ENCODE results near the gene GUCA2B.

The GUCA2B gene

GRCh38 chr1:42152907-42153600 lies at the start of gene GUCA2B:
Gene GUCA2B (plus strand): TSS chr1:42153410. CDS start chr1:42153451, 41 bp downstream.
- no peak for DNase-seq (ENCODE audit: low read depth)

- DNase-seq (ENCODE audit: low read depth), result no peak
These were observed 48.2 kb upstream of the GUCA2B start for GRCh38 chr1:42105025-42105424.

- no peak for DNase-seq (ENCODE audit: low read depth)
These were observed 44.9 kb upstream of the GUCA2B start for GRCh38 chr1:42108309-42108708.

- no peak for DNase-seq (ENCODE audit: low read depth)
These were observed 43.6 kb upstream of the GUCA2B start for GRCh38 chr1:42109600-42109999.

GRCh38 chr1:42114229-42114628 lies 39.0 kb upstream of the GUCA2B start:
- DNase-seq (ENCODE audit: low read depth), result no peak

GRCh38 chr1:42117214-42117613 lies 36.0 kb upstream of the GUCA2B start:
- DNase-seq (ENCODE audit: low read depth), result no peak

- no peak for DNase-seq (ENCODE audit: low read depth)
These were observed 35.1 kb upstream of the GUCA2B start for GRCh38 chr1:42118125-42118524.

- no peak for DNase-seq (ENCODE audit: low read depth)
These were observed 30.8 kb upstream of the GUCA2B start for GRCh38 chr1:42122408-42122807.

GRCh38 chr1:42125552-42125951 lies 27.7 kb upstream of the GUCA2B start:
- DNase-seq (ENCODE audit: low read depth), result no peak

GRCh38 chr1:42127767-42128166 lies 25.4 kb upstream of the GUCA2B start:
- no peak for DNase-seq (ENCODE audit: low read depth)

- no peak for DNase-seq (ENCODE audit: low read depth)
These were observed 24.7 kb upstream of the GUCA2B start for GRCh38 chr1:42128499-42128898.

GRCh38 chr1:42128964-42129363 lies 24.2 kb upstream of the GUCA2B start:
- no peak for DNase-seq (ENCODE audit: low read depth)

GRCh38 chr1:42130061-42130660 lies 23.0 kb upstream of the GUCA2B start:
- DNase-seq (ENCODE audit: low read depth), result no peak

- no peak for DNase-seq (ENCODE audit: low read depth)
These were observed 19.8 kb upstream of the GUCA2B start for GRCh38 chr1:42133390-42133789.

GRCh38 chr1:42133809-42134526 lies 19.2 kb upstream of the GUCA2B start:
- no peak for DNase-seq (ENCODE audit: low read depth)

- DNase-seq (ENCODE audit: low read depth), result no peak
These were observed 17.8 kb upstream of the GUCA2B start for GRCh38 chr1:42135426-42135825.

- DNase-seq (ENCODE audit: low read depth), result no peak
These were observed 16.7 kb upstream of the GUCA2B start for GRCh38 chr1:42136466-42136865.

- DNase-seq (ENCODE audit: low read depth), result no peak
These were observed 15.4 kb upstream of the GUCA2B start for GRCh38 chr1:42137766-42138165.

GRCh38 chr1:42138586-42138985 lies 14.6 kb upstream of the GUCA2B start:
- DNase-seq (ENCODE audit: low read depth), result no peak

GRCh38 chr1:42139444-42139843 lies 13.8 kb upstream of the GUCA2B start:
- no peak for DNase-seq (ENCODE audit: low read depth)

GRCh38 chr1:42140191-42140590 lies 13.0 kb upstream of the GUCA2B start:
- no peak for DNase-seq (ENCODE audit: low read depth)

GRCh38 chr1:42141978-42142377 lies 11.2 kb upstream of the GUCA2B start:
- DNase-seq (ENCODE audit: low read depth), result no peak

All from activated T-helper 9 cell treated with anti-CD3 and anti-CD28 coated beads, Interleukin-2, amount 50 U/mL, for 16 hours (primary cell).